GM18502 (cell line): ENCODE data around the gene RBSN.

Source experiments
- ATAC-seq: cut with Tn5 transposase; IDR thresholded peaks from one replicate; pipeline ENCODE4 v1.9.1; 2021; ENCODE audit warnings: mild to moderate bottlenecking; ENCODE audit not compliant: unreplicated experiment, poor library complexity

RBSN gene

DNA sequence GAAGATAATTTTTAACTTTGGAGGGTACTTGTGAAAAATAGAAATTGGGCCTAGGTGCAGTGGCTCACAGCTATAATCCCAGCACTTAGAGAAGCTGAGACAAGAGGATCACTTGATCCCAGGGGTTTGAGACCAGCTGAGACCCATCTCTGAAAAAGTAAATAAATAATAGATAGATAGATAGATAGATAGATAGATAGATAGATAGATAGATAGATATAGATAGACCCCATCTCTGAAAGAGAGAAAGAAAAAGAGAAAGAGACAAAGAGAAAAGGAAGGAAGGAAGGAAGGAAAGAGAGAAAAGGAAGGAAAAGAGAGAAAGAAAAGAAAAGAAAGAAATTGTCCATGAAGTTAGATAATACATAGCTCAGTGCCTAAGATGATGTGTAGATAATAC, 69.3 kb downstream of the RBSN start:
- no peak for ATAC-seq

DNA sequence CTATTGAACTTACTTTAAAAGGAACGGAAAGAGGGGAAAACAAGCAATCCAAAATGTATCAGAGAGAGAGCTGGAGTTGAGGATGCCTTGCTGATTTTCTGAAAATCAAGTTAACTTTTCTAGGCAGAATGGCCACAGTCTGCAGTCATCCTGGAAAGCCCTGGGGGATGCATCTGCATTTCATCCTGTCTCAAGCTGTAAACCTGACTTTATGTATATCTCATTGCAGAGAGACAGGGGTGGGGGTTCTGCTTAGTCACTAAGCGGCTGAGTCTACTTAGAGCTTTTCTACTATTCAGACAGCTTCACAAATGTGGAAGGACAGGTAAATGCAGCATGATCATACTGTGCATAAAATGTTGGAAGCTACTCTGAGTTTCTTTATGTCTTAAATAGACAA, 75.2 kb downstream of the RBSN start:
- ATAC-seq = no peak

DNA sequence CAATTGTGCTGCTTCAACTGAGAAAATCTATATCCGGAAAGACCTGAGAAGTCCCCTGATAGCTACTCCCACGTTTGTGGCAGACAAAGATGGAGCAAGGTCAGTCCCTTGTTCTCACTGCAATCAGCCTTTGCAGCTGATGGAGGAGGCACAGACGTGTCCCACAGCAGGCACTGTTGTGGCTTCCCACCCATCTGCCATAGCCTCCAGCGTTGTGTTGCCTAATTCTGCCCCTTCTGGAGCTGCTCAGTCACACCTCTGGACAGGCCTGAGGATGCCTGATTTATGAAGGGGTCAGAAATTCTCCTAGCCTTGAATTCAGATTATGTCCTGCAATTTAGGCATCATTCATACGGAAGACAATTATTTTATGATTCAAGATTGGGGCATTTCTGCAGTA, 75.7 kb downstream of the RBSN start:
- ATAC-seq = no peak
